Epithelial cell of proximal tubule (primary cell): ENCODE measurements around the gene PHYHD1. TPM values are rescaled to one million over a fixed set of nuclear protein-coding genes. Genes with fewer than 3 reads are reported as not detected.

ENCODE experiments used
- DNase-seq: peaks from one replicate; pipeline ENCODE4 v3.0.0-alpha.2; 2011; ENCODE audit warnings: low read depth
- H3K4me3 ChIP-seq: 2 replicates; pipeline ENCODE4 v1.5.1; 2011; ENCODE audit warnings: low read depth, mild to moderate bottlenecking, low read length
- CTCF ChIP-seq: conservative IDR thresholded peaks from 2 replicates; pipeline ENCODE4 v1.5.1; 2012; ENCODE audit warnings: low read depth, mild to moderate bottlenecking, low read length
- total RNA-seq: library from RNA; depleted of rRNA; stranded (reverse); fragments of >200 nt; gene quantifications from 2 replicates; pipeline ENCODE4 v1.2.3, GENCODE V29; 2015

PHYHD1 gene
- total RNA-seq, 1 donor from 2014 or later: 21.2 TPM

DNA sequence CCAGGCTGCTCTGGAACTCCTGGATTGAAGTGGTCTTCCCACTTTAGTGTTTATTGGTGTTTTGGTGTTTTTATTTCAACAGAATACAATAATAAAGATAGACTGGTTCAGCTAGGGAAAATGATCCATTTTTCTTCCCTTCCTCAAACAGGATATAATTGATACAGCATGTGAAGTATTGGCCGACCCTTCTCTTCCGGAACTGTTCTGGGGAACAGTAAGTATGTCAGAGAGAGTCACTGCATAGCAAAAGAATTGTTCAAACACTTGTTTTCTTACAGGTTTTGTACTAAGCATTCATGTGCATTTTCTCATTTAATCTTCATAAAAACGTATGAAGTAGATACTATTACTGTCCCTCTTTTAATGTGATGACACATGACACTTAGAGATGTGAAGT lies 58.3 kb downstream of the PHYHD1 start:
- no peak overlapping the region for H3K4me3 ChIP-seq
- no peak for DNase-seq
- TF ChIP-seq CTCF: no peak

GRCh38 chr9:128983536-128983935 lies 62.8 kb downstream of the PHYHD1 start:
- no peak for DNase-seq
- H3K4me3 ChIP-seq: no peak overlapping the region
- no peak for TF ChIP-seq CTCF

- no peak for DNase-seq
- TF ChIP-seq CTCF: no peak
- no peak overlapping the region for H3K4me3 ChIP-seq
These were observed 65.9 kb downstream of the PHYHD1 start for GRCh38 chr9:128986671-128987070.

DNA sequence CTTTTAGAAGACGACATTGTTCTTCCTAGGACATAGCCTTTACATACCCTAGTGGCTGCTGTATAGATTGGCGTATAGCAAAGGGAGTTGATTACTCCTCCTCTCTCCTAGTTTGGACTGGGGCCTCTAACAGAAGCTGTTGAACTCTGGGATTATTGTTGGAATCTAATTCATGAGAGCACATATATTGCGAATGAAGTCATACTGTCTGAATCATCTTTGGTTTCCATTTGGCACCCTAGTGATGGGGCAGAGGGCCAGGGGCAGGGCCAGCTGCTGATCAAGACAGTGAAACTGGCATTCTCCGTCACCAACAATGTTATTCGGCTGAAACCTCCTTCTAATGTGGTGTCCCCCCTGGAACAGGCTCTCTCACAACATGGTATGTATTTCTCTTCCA lies 67.0 kb downstream of the PHYHD1 start:
- no peak for DNase-seq
- no peak overlapping the region for H3K4me3 ChIP-seq
- no peak for TF ChIP-seq CTCF

Other genes starting within 250 kb of the PHYHD1 start
- 331 and 406 TPM in 2 replicates for gene SET, start 231.8 kb upstream of the PHYHD1 start, total RNA-seq
- gene PKN3, start 218.5 kb upstream of the PHYHD1 start, total RNA-seq: 16.5 and 28.4 TPM in 2 replicates
- 106 and 119 TPM in 2 replicates for gene ZDHHC12, start 196.9 kb upstream of the PHYHD1 start, total RNA-seq
- 11.5 and 15.3 TPM in 2 replicates for gene ZER1, start 149.1 kb upstream of the PHYHD1 start, total RNA-seq
- gene TBC1D13, start 133.7 kb upstream of the PHYHD1 start, total RNA-seq: 11.3 and 27.1 TPM in 2 replicates
- gene ENDOG, start 102.5 kb upstream of the PHYHD1 start, total RNA-seq: 57.6 and 61.8 TPM in 2 replicates
- 30.2 and 30.7 TPM in 2 replicates for gene SPOUT1, start 91.2 kb upstream of the PHYHD1 start, total RNA-seq
- 18.9 and 21.0 TPM in 2 replicates for gene KYAT1, start 39.0 kb upstream of the PHYHD1 start, total RNA-seq
- gene LRRC8A, start 38.8 kb upstream of the PHYHD1 start, total RNA-seq: 98.2 and 104 TPM in 2 replicates
- gene DOLK, start 26.6 kb downstream of the PHYHD1 start, total RNA-seq: 12.7 and 26.1 TPM in 2 replicates
- 37.6 and 67.3 TPM in 2 replicates for gene NUP188, start 26.7 kb downstream of the PHYHD1 start, total RNA-seq
- 90.1 and 97.5 TPM in 2 replicates for gene SH3GLB2, start 107.3 kb downstream of the PHYHD1 start, total RNA-seq
- gene MIGA2, start 115.6 kb downstream of the PHYHD1 start, total RNA-seq: 18.0 and 25.4 TPM in 2 replicates
- gene DOLPP1, start 160.1 kb downstream of the PHYHD1 start, total RNA-seq: 12.7 and 23.1 TPM in 2 replicates
- gene CRAT, start 189.8 kb downstream of the PHYHD1 start, total RNA-seq: 27.5 TPM in 2 replicates
- 184 and 220 TPM in 2 replicates for gene PTPA, start 190.4 kb downstream of the PHYHD1 start, total RNA-seq